GM18505 (cell line): ENCODE results near the gene APBB3.

Experiments used
- ATAC-seq: cut with Tn5 transposase; IDR thresholded peaks from one replicate; pipeline ENCODE4 v1.9.1; 2021; ENCODE audit not compliant: unreplicated experiment
- POLR2A ChIP-seq: IDR thresholded peaks from 4 replicates; pipeline ENCODE4 v1.6.1; 2011; ENCODE audit warnings: borderline replicate concordance; ENCODE audit not compliant: insufficient read depth, insufficient read length; ENCODE audit errors: extremely low read depth

Gene APBB3

GRCh38 chr5:140567871-140568270 is 3.5 kb upstream of the APBB3 start:
- no peak for ATAC-seq
- TF ChIP-seq POLR2A, result no peak

GRCh38 chr5:140567136-140567818 is 2.9 kb upstream of the APBB3 start:
- ATAC-seq, result no peak
- no peak for TF ChIP-seq POLR2A

GRCh38 chr5:140566665-140567064 is 2.3 kb upstream of the APBB3 start:
- TF ChIP-seq POLR2A, result no peak
- ATAC-seq, result no peak

- ATAC-seq, result no peak
Measured at GRCh38 chr5:140565780-140566095, 1.3 kb upstream of the APBB3 start.

GRCh38 chr5:140565024-140565779 is 804 bp upstream of the APBB3 start:
- no peak for TF ChIP-seq POLR2A
- no peak for ATAC-seq

More at GRCh38 chr5:140565780-140566095, 1.3 kb upstream of the APBB3 start:
- TF ChIP-seq POLR2A, result no peak

DNA sequence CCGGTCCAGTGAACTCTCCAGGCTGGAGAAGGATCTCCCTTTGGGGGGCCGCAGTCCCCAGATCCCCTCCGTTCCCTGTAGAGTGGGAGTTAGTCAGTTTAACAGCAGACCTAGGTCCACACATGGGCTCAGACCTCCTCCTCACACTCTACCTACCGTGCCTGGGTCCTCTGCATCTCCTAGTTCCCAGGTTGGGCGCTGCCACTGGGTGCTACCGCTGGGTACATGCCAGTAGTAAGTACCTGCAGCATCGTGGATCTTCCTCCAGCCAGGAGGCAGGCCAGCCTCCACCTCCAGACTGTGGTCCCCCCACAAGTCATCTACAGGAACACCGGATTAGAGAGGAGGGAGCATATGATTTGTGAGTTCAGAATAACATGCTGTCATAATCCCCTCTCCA is 802 bp downstream of the APBB3 start:
- TF ChIP-seq POLR2A, result no peak
- no peak for ATAC-seq

DNA sequence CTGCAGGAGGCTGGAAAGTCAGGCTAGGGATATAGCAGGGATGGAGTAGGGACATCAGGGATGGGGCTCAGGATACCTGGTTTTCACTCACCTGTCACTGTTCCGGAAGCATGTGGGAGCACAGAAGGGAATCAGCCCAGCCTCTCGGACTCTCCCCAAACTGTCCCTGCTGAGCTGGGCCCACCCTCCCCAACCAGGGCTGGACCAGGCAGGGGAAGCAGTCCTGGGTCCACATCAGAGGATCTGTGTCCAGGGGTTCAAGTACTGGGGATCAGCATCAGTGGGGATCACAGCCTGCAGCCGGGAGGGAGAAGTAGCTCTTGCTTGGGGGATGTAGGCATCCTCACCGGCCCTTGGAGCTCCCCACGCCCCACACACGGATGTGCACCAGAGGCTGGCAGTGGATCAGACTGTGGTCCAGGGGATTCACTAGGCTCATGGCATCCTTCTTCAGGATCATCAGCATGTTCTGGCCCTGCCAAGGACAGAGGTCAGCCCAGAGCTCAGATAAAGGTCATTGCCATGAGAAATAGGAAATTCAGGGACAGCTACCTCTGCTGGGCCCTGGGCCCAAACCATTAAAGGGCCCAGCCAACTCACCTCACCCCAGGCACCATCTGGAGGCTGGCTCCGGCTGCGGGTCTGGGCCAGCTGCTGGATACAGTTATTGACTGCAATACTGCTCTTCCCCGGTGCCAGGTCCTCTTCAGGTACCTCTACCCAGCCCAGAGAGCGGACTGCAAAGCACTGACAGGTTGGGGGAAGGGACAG is 2.5 kb downstream of the APBB3 start:
- TF ChIP-seq POLR2A, result no peak
- no peak for ATAC-seq

DNA sequence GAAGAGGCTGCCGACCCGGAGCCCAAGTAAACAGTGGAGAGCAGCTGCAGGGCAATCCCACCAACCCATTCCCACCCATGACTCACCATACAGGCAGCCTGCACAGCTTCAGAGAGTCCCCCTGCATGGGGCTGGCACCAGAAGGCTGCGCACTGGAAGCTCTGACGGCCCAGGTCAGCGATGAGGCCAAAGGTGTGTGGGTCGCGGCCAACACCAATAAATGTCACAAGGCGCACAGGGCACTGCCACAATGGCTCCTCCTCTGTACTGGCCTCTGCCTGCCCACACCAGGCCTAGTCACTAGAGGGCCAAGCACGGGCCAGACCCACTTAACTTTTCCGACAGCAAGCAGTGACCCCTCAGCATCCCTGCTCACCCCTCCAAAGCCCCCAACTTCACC is 4.2 kb downstream of the APBB3 start:
- no peak for ATAC-seq
- no peak for TF ChIP-seq POLR2A

- no peak for ATAC-seq
- TF ChIP-seq POLR2A, result no peak
Measured at GRCh38 chr5:140558542-140558941, 5.9 kb downstream of the APBB3 start.

- no peak for ATAC-seq
- no peak for TF ChIP-seq POLR2A
Measured at GRCh38 chr5:140557965-140558364, 6.4 kb downstream of the APBB3 start.

DNA sequence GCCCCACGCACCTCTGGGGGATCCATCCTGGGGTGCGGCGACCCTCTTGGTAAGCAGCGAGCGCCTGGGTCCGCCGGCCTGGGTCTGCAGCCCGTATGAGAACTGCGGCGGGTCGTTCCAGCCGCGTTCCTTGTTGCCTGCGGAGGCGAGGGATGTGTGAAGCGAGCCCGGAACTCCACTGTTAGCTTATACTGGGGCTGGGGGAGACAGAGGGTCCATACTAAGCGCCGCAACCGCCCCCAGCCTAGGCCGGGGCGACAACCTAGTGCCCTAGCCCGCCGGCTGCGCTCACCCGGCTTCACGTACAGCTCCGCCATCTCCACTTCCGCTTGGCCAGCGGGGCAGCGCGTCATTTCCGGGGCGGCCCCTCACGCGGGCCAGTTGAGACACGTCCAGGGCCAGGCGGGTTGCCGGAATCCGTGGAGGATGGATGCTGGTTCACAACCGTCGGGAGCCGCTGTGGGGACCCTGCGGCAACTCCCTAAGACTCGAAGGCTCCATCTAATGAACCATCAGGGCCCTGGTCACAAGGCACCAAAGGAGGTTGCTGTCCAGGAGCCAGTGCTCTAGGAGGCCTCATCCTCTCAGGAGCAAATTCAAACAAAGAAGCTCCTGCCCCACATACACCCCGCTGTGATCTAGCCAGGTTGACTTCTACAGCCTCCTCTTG is 7.1 kb downstream of the APBB3 start, which contains the start of gene SRA1:
Gene SRA1, minus strand, starts transcription at position 338 of the 670 bp plus-strand sequence. Its CDS starts 21 bp downstream, at position 317.
- peak; percentile 98 for TF ChIP-seq POLR2A
- peak; percentile 95 for ATAC-seq

GRCh38 chr5:140556438-140556837 is 8.0 kb downstream of the APBB3 start:
- no peak for ATAC-seq
- no peak for TF ChIP-seq POLR2A

DNA sequence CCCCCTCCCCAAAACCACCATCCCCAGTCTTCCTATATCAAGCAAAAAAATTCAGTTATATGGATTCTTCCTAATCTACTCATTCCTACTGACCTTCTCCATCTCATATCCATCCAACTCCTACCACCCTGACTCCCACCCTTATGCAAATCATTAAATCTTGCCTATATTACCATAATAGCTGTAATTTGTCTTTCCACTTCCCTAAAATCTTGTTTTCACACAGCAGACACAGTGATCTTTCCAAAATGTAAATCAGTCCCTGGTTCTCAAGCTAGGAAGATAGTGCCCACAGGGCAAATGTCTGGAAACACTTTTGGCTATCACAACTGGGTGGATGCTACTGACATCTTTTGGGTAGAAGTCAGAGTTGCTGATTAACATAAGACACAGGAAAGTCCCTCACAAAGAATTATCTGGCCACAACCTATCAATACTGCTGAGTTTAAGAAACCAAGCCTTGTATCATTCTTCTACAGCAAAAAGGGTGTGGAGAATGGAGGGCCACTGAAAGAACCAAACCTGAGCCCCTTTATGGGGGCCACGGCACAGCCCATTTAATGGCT is 8.6 kb downstream of the APBB3 start:
- no peak for ATAC-seq
- no peak for TF ChIP-seq POLR2A
